Neuronal stem cell (in vitro differentiated cells): ENCODE results near the gene CHST11.

ENCODE experiments used
- DNase-seq: peaks from one replicate; pipeline ENCODE4 v3.0.0-alpha.2; 2013; ENCODE audit warnings: low spot score
- H2AFZ ChIP-seq: one replicate; pipeline ENCODE4 v1.6.1; 2013; ENCODE audit warnings: mild to moderate bottlenecking, low read length, inconsistent platforms
- H2AK5ac ChIP-seq: 2 replicates; pipeline ENCODE4 v1.6.1; 2013; ENCODE audit warnings: low read depth, mild to moderate bottlenecking, inconsistent platforms, low read length, moderate library complexity, mixed read lengths
- H2BK120ac ChIP-seq: 2 replicates; pipeline ENCODE4 v1.6.1; 2013; ENCODE audit warnings: low read depth, mild to moderate bottlenecking, inconsistent platforms, low read length, moderate library complexity, mixed read lengths
- H2BK12ac ChIP-seq: one replicate; pipeline ENCODE4 v1.6.1; 2013; ENCODE audit warnings: low read length, inconsistent platforms
- H2BK15ac ChIP-seq: 2 replicates; pipeline ENCODE4 v1.6.1; 2013; ENCODE audit warnings: mild to moderate bottlenecking, low read length, inconsistent platforms, mixed read lengths
- H2BK5ac ChIP-seq: one replicate; pipeline ENCODE4 v1.6.1; 2013; ENCODE audit warnings: inconsistent platforms, mild to moderate bottlenecking, low read length, moderate library complexity
- H3K14ac ChIP-seq: one replicate; pipeline ENCODE4 v1.6.1; 2013; ENCODE audit warnings: low read length, inconsistent platforms
- H3K18ac ChIP-seq: 2 replicates; pipeline ENCODE4 v1.6.1; 2013; ENCODE audit warnings: low read length, inconsistent platforms
- H3K23ac ChIP-seq: 2 replicates; pipeline ENCODE4 v1.6.1; 2013; ENCODE audit warnings: low read depth, mild to moderate bottlenecking, mixed read lengths, low read length, inconsistent platforms; ENCODE audit not compliant: poor library complexity
- H3K27ac ChIP-seq: replicated peaks from 3 replicates; pipeline ENCODE4 v1.5.1; 2013; ENCODE audit warnings: low read length, inconsistent platforms
- H3K27me3 ChIP-seq, 3 experiments: 2 replicates each; pipeline ENCODE4 v1.6.1; 2013; ENCODE audit warnings: low read length in 3 of 3, mild to moderate bottlenecking in 2 of 3, inconsistent platforms in 1 of 3, low read depth in 1 of 3, mixed read lengths in 1 of 3, moderate library complexity in 1 of 3; ENCODE audit not compliant: control insufficient read depth in 3 of 3, insufficient read depth in 3 of 3
- H3K36me3 ChIP-seq, 2 donors: replicated peaks in 1 of 2; 2 replicates each; pipeline ENCODE4 v1.6.1; 2013; ENCODE audit warnings: low read length in 2 of 2; ENCODE audit not compliant: control insufficient read depth in 2 of 2, insufficient read depth in 2 of 2
- H3K4ac ChIP-seq: 2 replicates; pipeline ENCODE4 v1.6.1; 2013; ENCODE audit warnings: inconsistent platforms, mild to moderate bottlenecking, low read length, moderate library complexity
- H3K4me1 ChIP-seq, 2 donors: 1 replicate in 1 of 2; 2 replicates in 1 of 2; pipeline ENCODE4 v1.6.1; 2013; ENCODE audit warnings: low read length in 2 of 2, low read depth in 1 of 2; ENCODE audit not compliant: control insufficient read depth in 2 of 2, insufficient read depth in 1 of 2
- H3K4me2 ChIP-seq: one replicate; pipeline ENCODE4 v1.6.1; 2013; ENCODE audit warnings: mild to moderate bottlenecking, low read length, inconsistent platforms; ENCODE audit not compliant: insufficient read depth, poor library complexity, severe bottlenecking
- H3K4me3 ChIP-seq, 2 donors: 2 replicates each; pipeline ENCODE4 v1.5.1; 2013; ENCODE audit warnings: low read length in 2 of 2, mild to moderate bottlenecking in 2 of 2, inconsistent platforms in 1 of 2, moderate library complexity in 1 of 2
- H3K79me1 ChIP-seq: one replicate; pipeline ENCODE4 v1.6.1; 2013; ENCODE audit warnings: low read depth, mild to moderate bottlenecking, inconsistent platforms, low read length, moderate library complexity
- H3K9ac ChIP-seq: one replicate; pipeline ENCODE4 v1.6.1; 2013; ENCODE audit warnings: mild to moderate bottlenecking, low read depth, low read length, inconsistent platforms; ENCODE audit not compliant: poor library complexity
- H3K9me3 ChIP-seq, 2 donors: replicated peaks in 1 of 2; 2 replicates each; pipeline versions ENCODE3 to v1.6.1; 2013; ENCODE audit warnings: low read length in 2 of 2, mild to moderate bottlenecking in 2 of 2, inconsistent platforms in 1 of 2, low read depth in 1 of 2, mixed read lengths in 1 of 2, moderate library complexity in 1 of 2; ENCODE audit not compliant: control insufficient read depth in 2 of 2, insufficient read depth in 1 of 2
- H4K8ac ChIP-seq: one replicate; pipeline ENCODE4 v1.6.1; 2013; ENCODE audit warnings: low read depth, mild to moderate bottlenecking, inconsistent platforms, low read length, moderate library complexity
- H4K91ac ChIP-seq: one replicate; pipeline ENCODE4 v1.6.1; 2013; ENCODE audit warnings: low read length, low read depth, mild to moderate bottlenecking, inconsistent platforms; ENCODE audit not compliant: poor library complexity
- WGBS, 2 donors: extraction: QIAGEN DNeasy Blood & Tissue Kit; methylation state at CpG; one replicate each; pipeline ENCODE4 v1.1.7; 2013; ENCODE audit warnings: missing lambda C conversion rate in 2 of 2, mixed read lengths in 1 of 2; ENCODE audit not compliant: insufficient read length in 2 of 2, insufficient replicate concordance in 1 of 2; ENCODE audit errors: extremely low coverage in 2 of 2; 5-methylcytosine and 5-hydroxymethylcytosine counted together

The CHST11 gene

DNA sequence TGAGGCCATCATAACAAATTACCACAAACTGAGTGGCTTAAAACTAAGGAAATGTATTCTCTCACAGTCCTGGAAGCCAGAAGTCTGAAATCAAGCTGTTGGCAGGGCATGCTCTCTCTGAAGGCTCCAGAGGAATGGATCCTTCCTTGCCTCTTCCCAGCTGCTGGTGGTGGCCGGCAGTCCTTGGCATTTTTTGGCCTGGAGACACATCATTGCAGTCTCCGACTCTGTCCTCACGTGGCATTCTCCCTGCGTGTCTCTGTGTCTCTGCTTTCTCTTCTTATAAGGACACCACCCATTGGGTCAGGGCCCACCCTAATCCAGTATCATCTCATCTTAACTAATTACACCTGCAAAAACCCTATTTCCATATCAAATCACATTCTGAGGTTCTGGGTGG, 295.3 kb downstream of the CHST11 start:
- Histone ChIP-seq H2BK15ac (no peak overlapping the region), H3K4me1 (peaks cover 6 to 11% of the 10 kb centered on the region in 2 donors), H3K27ac (no peak overlapping the region), H3K36me3 (peaks cover 0 to 3% of the 10 kb centered on the region in 2 donors), H3K9me3 (no peaks in the 10 kb centered on the region), H3K9ac (no peak overlapping the region), H3K4ac (no peak overlapping the region), H2AFZ (no peak overlapping the region), H3K4me2 (no peak overlapping the region), H3K18ac (no peak overlapping the region), H3K79me1 (no peaks in the 10 kb centered on the region), H2BK5ac (no peak overlapping the region), H2BK120ac (no peak overlapping the region), H2BK12ac (no peak overlapping the region), H4K91ac (no peak overlapping the region), H3K23ac (no peak overlapping the region), H3K14ac (no peak overlapping the region), H4K8ac (no peak overlapping the region), H3K27me3 (no peaks in the 10 kb centered on the region), H2AK5ac (no peak overlapping the region), H3K4me3 (no peak overlapping the region)
- no CpG with 5 or more reads among the region's 4 CpGs for WGBS, 2 donors
- no peak for DNase-seq

- H3K36me3 ChIP-seq, result peaks cover 3 to 8% of the 10 kb centered on the region in 2 donors
- no peak overlapping the region for H2BK12ac ChIP-seq
- no peak overlapping the region for H4K8ac ChIP-seq
- no peaks in the 10 kb centered on the region for H3K27me3 ChIP-seq
- no peak overlapping the region for H2AFZ ChIP-seq
- H2BK5ac ChIP-seq, result no peak overlapping the region
- H3K23ac ChIP-seq, result no peak overlapping the region
- WGBS, 2 donors, result no CpG with 5 or more reads among the region's 7 CpGs
- no peak overlapping the region for H4K91ac ChIP-seq
- H3K79me1 ChIP-seq, result no peaks in the 10 kb centered on the region
- no peak overlapping the region for H3K9ac ChIP-seq
- no peak overlapping the region for H2BK15ac ChIP-seq
- H3K14ac ChIP-seq, result no peak overlapping the region
- H3K4me3 ChIP-seq, result no peak overlapping the region
- no peak overlapping the region for H3K27ac ChIP-seq
- H3K9me3 ChIP-seq, result no peaks in the 10 kb centered on the region
- no peak overlapping the region for H3K18ac ChIP-seq
- H2BK120ac ChIP-seq, result no peak overlapping the region
- DNase-seq, result no peak
- no peak overlapping the region for H3K4me2 ChIP-seq
- no peak overlapping the region for H2AK5ac ChIP-seq
- H3K4me1 ChIP-seq, result peaks cover 6 to 11% of the 10 kb centered on the region in 2 donors
- H3K4ac ChIP-seq, result no peak overlapping the region
Observed at GRCh38 chr12:104752881-104753280, 296.1 kb downstream of the CHST11 start.

- WGBS, 2 donors, result no CpG with 5 or more reads among the region's 20 CpGs
- DNase-seq, result no peak
- Histone ChIP-seq H3K36me3 (peaks cover 3 to 8% of the 10 kb centered on the region in 2 donors), H4K91ac (no peak overlapping the region), H3K4ac (no peak overlapping the region), H3K79me1 (no peaks in the 10 kb centered on the region), H2BK120ac (no peak overlapping the region), H2BK5ac (no peak overlapping the region), H2AK5ac (no peak overlapping the region), H3K4me2 (no peak overlapping the region), H3K4me3 (no peak overlapping the region), H2BK12ac (no peak overlapping the region), H2AFZ (no peak overlapping the region), H3K9me3 (no peaks in the 10 kb centered on the region), H3K23ac (no peak overlapping the region), H3K4me1 (peaks cover 0 to 3% of the 10 kb centered on the region in 2 donors), H3K14ac (no peak overlapping the region), H4K8ac (no peak overlapping the region), H3K18ac (peak overlapping the region; percentile 32), H2BK15ac (no peak overlapping the region), H3K27ac (no peak overlapping the region), H3K9ac (peak overlapping the region; percentile 5), H3K27me3 (no peaks in the 10 kb centered on the region)
Observed at GRCh38 chr12:104756901-104757300, 300.2 kb downstream of the CHST11 start.

DNA sequence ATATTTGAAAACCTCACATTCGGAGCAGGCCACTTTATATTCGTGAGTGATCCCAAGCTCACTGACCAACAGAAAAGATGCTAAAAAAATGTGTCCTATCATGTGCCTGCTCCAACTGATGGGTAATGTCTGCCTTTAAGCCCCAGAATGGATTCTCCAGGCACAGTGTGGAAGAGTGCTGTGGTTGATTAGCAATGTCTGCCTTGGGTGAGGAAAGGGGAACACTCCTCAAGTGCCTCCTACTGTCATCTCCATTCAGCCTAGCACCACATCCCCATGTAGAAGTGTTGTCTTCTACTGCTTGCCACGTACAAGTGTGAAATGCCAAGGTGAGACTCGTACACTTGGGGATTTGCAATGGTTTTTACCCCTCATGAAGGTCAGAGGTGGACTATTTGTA, 302.0 kb downstream of the CHST11 start:
- WGBS, 2 donors, result no CpG with 5 or more reads among the region's 4 CpGs
- H3K79me1 ChIP-seq, result no peaks in the 10 kb centered on the region
- H3K23ac ChIP-seq, result no peak overlapping the region
- no peaks in the 10 kb centered on the region for H3K27me3 ChIP-seq
- no peak overlapping the region for H2BK15ac ChIP-seq
- no peak overlapping the region for H2BK5ac ChIP-seq
- H3K18ac ChIP-seq, result no peak overlapping the region
- DNase-seq, result no peak
- no peak overlapping the region for H3K4me3 ChIP-seq
- no peak overlapping the region for H2AFZ ChIP-seq
- H3K9me3 ChIP-seq, result no peaks in the 10 kb centered on the region
- H3K4me2 ChIP-seq, result no peak overlapping the region
- peaks cover 3 to 8% of the 10 kb centered on the region in 2 donors for H3K36me3 ChIP-seq
- no peak overlapping the region for H2AK5ac ChIP-seq
- H3K9ac ChIP-seq, result no peak overlapping the region
- H3K4ac ChIP-seq, result no peak overlapping the region
- H2BK12ac ChIP-seq, result no peak overlapping the region
- H3K4me1 ChIP-seq, result peaks cover 0 to 3% of the 10 kb centered on the region in 2 donors
- H3K27ac ChIP-seq, result no peak overlapping the region
- no peak overlapping the region for H4K91ac ChIP-seq
- H2BK120ac ChIP-seq, result no peak overlapping the region
- H4K8ac ChIP-seq, result no peak overlapping the region
- no peak overlapping the region for H3K14ac ChIP-seq
